PC-3 (cell line): ENCODE results near the gene XPC. TPM values are rescaled to one million over a fixed set of nuclear protein-coding genes. Genes with fewer than 3 reads are reported as not detected.

Experiments
- ATAC-seq: fragments of 200-7000 bp; cut with Tn5 transposase; 2 replicates; pipeline ENCODE4 v1.9.1; 2020; ENCODE audit warnings: mild to moderate bottlenecking, moderate library complexity
- BruUV-seq: library from RNA; stranded (reverse); fragments of 400-500 nt; replicated peaks from 2 replicates; lab custom pipeline; 2021; lab: Mats Ljungman, UMichigan
- CTCF ChIA-PET: fragments of 300-600 bp; sonication (Branson Sonifier 250); formaldehyde crosslinking; loops from one replicate; lab custom pipeline; 2022; ENCODE audit warnings: antibody characterized with exemption; lab: Charles Lee
- POLR2A ChIA-PET: fragments of 300-600 bp; sonication (Branson Sonifier 250); formaldehyde crosslinking; loops from one replicate; lab custom pipeline; 2022; ENCODE audit warnings: antibody characterized with exemption; ENCODE audit not compliant: unreplicated experiment; lab: Charles Lee
- DNase-seq: peaks from one replicate; pipeline ENCODE4 v3.0.0-alpha.2; 2015
- H2AFZ ChIP-seq: fragments of 300-600 bp; sonication (generic); 2 replicates; pipeline ENCODE4 v1.6.0; 2016; ENCODE audit warnings: antibody characterized with exemption, low read length
- H3F3A ChIP-seq: fragments of 300-600 bp; sonication (generic); one replicate; pipeline ENCODE4 v1.6.0; 2017; ENCODE audit warnings: antibody characterized with exemption, low read length, control low read depth, mild to moderate bottlenecking; ENCODE audit not compliant: unreplicated experiment
- H3K27ac ChIP-seq: fragments of 300-600 bp; sonication (generic); 2 replicates; pipeline ENCODE4 v1.5.1; 2016; ENCODE audit warnings: mild to moderate bottlenecking, low read length
- H3K27me3 ChIP-seq: fragments of 300-600 bp; sonication (generic); 2 replicates; pipeline ENCODE4 v1.6.1; 2016; ENCODE audit warnings: low read length, mixed read lengths
- H3K36me3 ChIP-seq: fragments of 300-600 bp; sonication (generic); 2 replicates; pipeline ENCODE4 v1.6.1; 2016; ENCODE audit warnings: low read depth, mixed run types, low read length, mixed read lengths
- H3K4me1 ChIP-seq: fragments of 300-600 bp; sonication (generic); 2 replicates; pipeline ENCODE4 v1.5.1; 2016; ENCODE audit warnings: low read length; ENCODE audit not compliant: insufficient read depth
- H3K4me2 ChIP-seq: fragments of 300-600 bp; sonication (generic); 2 replicates; pipeline ENCODE4 v1.6.0; 2016; ENCODE audit warnings: low read length
- H3K4me3 ChIP-seq: fragments of 300-600 bp; sonication (generic); 2 replicates; pipeline ENCODE4 v1.5.1; 2016; ENCODE audit warnings: mild to moderate bottlenecking, low read length, mixed read lengths
- H3K79me2 ChIP-seq: fragments of 300-600 bp; sonication (generic); 2 replicates; pipeline ENCODE4 v1.6.1; 2017; ENCODE audit warnings: low read length, mixed read lengths
- H3K9ac ChIP-seq: fragments of 300-600 bp; sonication (generic); 2 replicates; pipeline ENCODE4 v1.6.0; 2016; ENCODE audit warnings: mild to moderate bottlenecking, low read length
- H3K9me2 ChIP-seq: fragments of 300-600 bp; sonication (generic); replicated peaks from 2 replicates; pipeline ENCODE4 v1.6.1; 2016; ENCODE audit warnings: mixed run types, low read length, mixed read lengths
- H3K9me3 ChIP-seq: fragments of 300-600 bp; sonication (generic); 2 replicates; pipeline ENCODE4 v1.6.1; 2016; ENCODE audit warnings: low read length, mixed read lengths
- H4K20me1 ChIP-seq: fragments of 300-600 bp; sonication (generic); 2 replicates; pipeline ENCODE4 v1.6.1; 2016; ENCODE audit warnings: low read length, mixed read lengths
- CTCF ChIP-seq: fragments of 300-600 bp; sonication (generic); conservative IDR thresholded peaks from 2 replicates; pipeline ENCODE4 v1.5.1; 2017; ENCODE audit warnings: antibody characterized with exemption, low read depth, mild to moderate bottlenecking, low read length
- EZH2 ChIP-seq: fragments of 300-600 bp; sonication (generic); IDR thresholded peaks from one replicate; pipeline ENCODE4 v1.6.1; 2017; ENCODE audit warnings: antibody characterized with exemption, mild to moderate bottlenecking, low read length; ENCODE audit not compliant: unreplicated experiment
- EZH2phosphoT487 ChIP-seq: fragments of 300-600 bp; sonication (generic); IDR thresholded peaks from 2 replicates; pipeline ENCODE4 v1.6.1; 2018; ENCODE audit warnings: mild to moderate bottlenecking, antibody characterized with exemption, low read length, borderline replicate concordance
- intact Hi-C: fragments of 100-400 bp; cut with micrococcal nuclease; formaldehyde crosslinking; loops from 2 replicates; pipeline ENCODE4 v1.9.0; 2023
- total RNA-seq: library from RNA; depleted of rRNA; stranded (reverse); fragments of >200 nt; gene quantifications from 2 replicates; pipeline ENCODE4 v1.2.3, GENCODE V29; 2014

Gene XPC
- total RNA-seq, 1 experiment from 2014 or later, result 24.3 TPM

DNA sequence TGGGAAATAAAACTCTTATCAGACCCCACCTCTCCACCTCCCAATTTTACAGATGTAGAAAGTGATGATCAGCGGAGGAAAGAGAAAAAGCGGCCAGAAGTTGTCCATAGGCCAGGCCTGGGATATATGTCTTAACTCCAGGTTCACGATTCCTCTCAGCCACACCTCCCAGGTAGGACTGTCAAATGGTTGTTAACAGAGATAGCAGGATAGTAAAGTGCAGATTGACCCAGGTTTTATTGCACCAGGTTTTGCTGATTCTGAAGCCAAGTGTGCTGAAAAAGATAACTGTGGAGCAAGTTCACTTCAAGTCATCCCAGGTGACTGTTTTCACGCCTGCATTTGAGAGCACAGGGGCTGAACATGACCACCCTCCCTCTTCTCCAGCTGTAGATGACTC lies 36.4 kb upstream of the XPC start:
- POLR2A ChIA-PET, result interaction anchor here (0.7 kb wide), 1 partner anchor 10 kb away, joined by 3 read pairs; no protein-coding TSS in a partner anchor
- no TSS peak for BruUV-seq
- no peak overlapping the region for H3K27ac ChIP-seq
- H4K20me1 ChIP-seq, result no peaks in the 10 kb centered on the region
- no peak overlapping the region for H3K9ac ChIP-seq
- H3F3A ChIP-seq, result no peaks in the 10 kb centered on the region
- H3K9me2 ChIP-seq, result no peaks in the 10 kb centered on the region
- DNase-seq (no peak), ATAC-seq (no peak)
- CTCF ChIA-PET, result no interaction called here
- H3K79me2 ChIP-seq, result no peaks in the 10 kb centered on the region
- no peaks in the 10 kb centered on the region for H3K4me1 ChIP-seq
- H3K4me3 ChIP-seq, result no peak overlapping the region
- intact Hi-C loops, result no loop called here
- no peaks in the 10 kb centered on the region for H3K36me3 ChIP-seq
- H3K9me3 ChIP-seq, result 0 out of 2 replicates have a peak, but pooled peaks cover 1% of the 10 kb centered on the region
- TF ChIP-seq EZH2phosphoT487, result no peak
- no peak for TF ChIP-seq CTCF
- no peak for TF ChIP-seq EZH2
- no peak overlapping the region for H3K4me2 ChIP-seq
- H2AFZ ChIP-seq, result no peak overlapping the region
- no peaks in the 10 kb centered on the region for H3K27me3 ChIP-seq

- no peak overlapping the region for H2AFZ ChIP-seq
- no peaks in the 10 kb centered on the region for H3K9me3 ChIP-seq
- CTCF ChIA-PET, result interaction anchor here (0.7 to 0.8 kb wide), 2 partner anchors 10 kb away, joined by 3 read pairs; no protein-coding TSS in a partner anchor
- no peaks in the 10 kb centered on the region for H3K27me3 ChIP-seq
- H3K4me3 ChIP-seq, result no peak overlapping the region
- no peaks in the 10 kb centered on the region for H4K20me1 ChIP-seq
- no peaks in the 10 kb centered on the region for H3K9me2 ChIP-seq
- no peak for TF ChIP-seq EZH2phosphoT487
- no peak for TF ChIP-seq CTCF
- no peak for TF ChIP-seq EZH2
- H3K27ac ChIP-seq, result no peak overlapping the region
- H3K79me2 ChIP-seq, result no peaks in the 10 kb centered on the region
- no TSS peak for BruUV-seq
- no peaks in the 10 kb centered on the region for H3F3A ChIP-seq
- POLR2A ChIA-PET, result interaction anchor here (0.6 kb wide), 1 partner anchor 15 kb away, joined by 4 read pairs; no protein-coding TSS in a partner anchor
- H3K9ac ChIP-seq, result no peak overlapping the region
- no peak for ATAC-seq
- no peaks in the 10 kb centered on the region for H3K36me3 ChIP-seq
- intact Hi-C loops, result no loop called here
- H3K4me2 ChIP-seq, result no peak overlapping the region
- no peaks in the 10 kb centered on the region for H3K4me1 ChIP-seq
- no peak for DNase-seq
These were observed 34.8 kb upstream of the XPC start for GRCh38 chr3:14213066-14213774.

DNA sequence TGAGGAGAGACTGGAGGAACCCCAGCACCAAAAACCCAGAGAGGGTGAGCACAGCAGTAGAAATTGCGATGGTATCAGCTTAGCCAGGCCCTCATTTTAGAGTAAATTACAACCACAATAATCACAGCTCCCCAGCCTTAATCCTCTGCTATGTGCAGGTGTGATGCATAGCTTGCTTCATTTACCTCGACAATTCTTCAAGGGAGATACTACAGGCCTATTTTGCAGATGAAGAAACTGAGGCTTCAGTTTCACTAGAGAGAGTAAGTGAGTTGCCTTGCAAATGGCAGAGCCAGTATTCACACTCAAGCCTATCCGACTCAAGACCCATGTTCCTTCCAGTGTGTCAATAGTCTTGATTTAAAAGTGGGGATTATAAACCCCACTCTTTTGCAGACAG lies 33.6 kb upstream of the XPC start:
- Histone ChIP-seq H2AFZ (no peak overlapping the region), H3K79me2 (no peaks in the 10 kb centered on the region), H3K4me2 (no peak overlapping the region), H3K4me3 (no peak overlapping the region), H3K36me3 (no peaks in the 10 kb centered on the region), H4K20me1 (no peaks in the 10 kb centered on the region), H3K27ac (no peak overlapping the region), H3K9ac (no peak overlapping the region), H3K27me3 (no peaks in the 10 kb centered on the region), H3K9me2 (no peaks in the 10 kb centered on the region), H3K9me3 (no peaks in the 10 kb centered on the region), H3F3A (no peaks in the 10 kb centered on the region), H3K4me1 (no peaks in the 10 kb centered on the region)
- DNase-seq (no peak), ATAC-seq (no peak)
- no TSS peak for BruUV-seq
- intact Hi-C loops, result no loop called here
- TF ChIP-seq CTCF, result no peak
- no peak for TF ChIP-seq EZH2phosphoT487
- TF ChIP-seq EZH2, result no peak
- CTCF ChIA-PET, result interaction anchor here (0.5 to 0.8 kb wide), 2 partner anchors 8 kb away, joined by 3 read pairs; no protein-coding TSS in a partner anchor
- POLR2A ChIA-PET, result no interaction called here
